ENCODE measurements around the gene PRKCA. TPM values are rescaled to one million over a fixed set of nuclear protein-coding genes. Genes with fewer than 3 reads are reported as not detected.

Gene PRKCA
- total and polyA plus RNA-seq, 2 donors from 2014 or later: 8.0 to 50.8 TPM

GRCh38 chr17:66673668-66674276 is 371.4 kb downstream of the PRKCA start:
- Histone ChIP-seq H3K27ac (ENCODE audit: low read depth in 2 of 2, low read length in 2 of 2) (no peak overlapping the region), H3K27me3 (ENCODE audit: control insufficient read depth, insufficient read depth, low read length) (no peaks in the 10 kb centered on the region), H3K36me3 (ENCODE audit: control insufficient read depth in 2 of 3, insufficient read depth in 3 of 3, low read length in 3 of 3) (no peaks in the 10 kb centered on the region), H3K9me3 (ENCODE audit: control insufficient read depth in 2 of 3, insufficient read depth in 1 of 3, low read length in 3 of 3) (no peaks in the 10 kb centered on the region), H3K4me3 (ENCODE audit: low read length in 3 of 3) (no peak overlapping the region), H3K4me1 (ENCODE audit: control insufficient read depth in 2 of 3, insufficient read depth in 2 of 3, low read depth in 1 of 3, low read length in 3 of 3) (peaks cover 0 to 9% (median 4%) of the 10 kb centered on the region in 3 donors), H3K9ac (ENCODE audit: low read length in 3 of 3) (no peak overlapping the region)
- TF ChIP-seq CTCF (IDR thresholded peaks at IDR 0.05; ENCODE audit: borderline replicate concordance, extremely low read depth, insufficient read depth): peak; percentile 74
- intact Hi-C loops (cut with DNase I): no loop called here
- peak in 3 of 5 donors; percentile 58 to 79 (median 75) for DNase-seq
- FAIRE-seq: peak; percentile 19

DNA sequence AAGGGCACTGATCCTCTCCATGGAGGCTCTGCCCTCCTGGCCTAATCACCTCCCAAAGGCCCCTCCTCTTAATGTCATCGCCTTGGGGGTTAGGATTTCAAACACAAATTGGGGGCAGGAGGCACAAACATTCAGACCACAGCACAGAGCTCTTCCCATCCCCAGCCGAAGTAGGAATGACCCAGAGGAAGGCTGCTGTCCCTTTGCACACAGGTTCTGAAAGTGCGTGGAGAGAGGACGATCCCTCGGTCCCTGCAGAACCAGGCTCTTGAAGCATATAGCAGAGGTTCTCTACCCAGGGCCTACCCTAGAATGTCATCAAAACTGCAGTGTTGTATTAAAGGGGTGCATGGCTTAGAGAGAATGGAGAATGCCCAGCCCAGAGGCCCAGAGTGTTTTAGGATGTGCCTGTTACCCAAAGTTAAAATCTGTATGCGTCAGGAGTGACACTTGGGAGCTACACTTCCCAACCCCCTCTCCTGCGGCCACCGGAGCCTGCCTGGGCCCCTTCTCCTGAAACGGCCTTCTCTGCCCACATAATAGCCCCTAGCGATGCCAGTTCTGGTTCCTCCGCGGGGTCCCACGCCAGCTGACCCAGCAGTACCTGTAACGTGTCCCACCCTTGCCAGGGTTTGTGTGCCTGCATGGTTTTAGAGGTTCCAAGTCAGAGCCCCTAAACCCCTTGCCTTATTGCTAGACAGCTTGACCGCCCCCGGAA is 373.0 kb downstream of the PRKCA start:
- Histone ChIP-seq H3K36me3 (ENCODE audit: control insufficient read depth in 2 of 3, insufficient read depth in 3 of 3, low read length in 3 of 3) (no peaks in the 10 kb centered on the region), H3K4me3 (ENCODE audit: low read length in 3 of 3) (no peak overlapping the region), H3K27me3 (ENCODE audit: control insufficient read depth, insufficient read depth, low read length) (no peaks in the 10 kb centered on the region), H3K27ac (ENCODE audit: low read depth in 2 of 2, low read length in 2 of 2) (no peak overlapping the region), H3K9me3 (ENCODE audit: control insufficient read depth in 2 of 3, insufficient read depth in 1 of 3, low read length in 3 of 3) (no peaks in the 10 kb centered on the region), H3K9ac (ENCODE audit: low read length in 3 of 3) (no peak overlapping the region), H3K4me1 (ENCODE audit: control insufficient read depth in 2 of 3, insufficient read depth in 2 of 3, low read depth in 1 of 3, low read length in 3 of 3) (peaks cover 0 to 9% (median 4%) of the 10 kb centered on the region in 3 donors)
- no peak for FAIRE-seq
- intact Hi-C loops (cut with DNase I): no loop called here
- peak in 1 of 5 donors; percentile 37 for DNase-seq
- no peak for TF ChIP-seq CTCF (IDR thresholded peaks at IDR 0.05; ENCODE audit: borderline replicate concordance, extremely low read depth, insufficient read depth)

- Histone ChIP-seq H3K27ac (ENCODE audit: low read depth in 2 of 2, low read length in 2 of 2) (no peak overlapping the region), H3K9ac (ENCODE audit: low read length in 3 of 3) (no peak overlapping the region), H3K36me3 (ENCODE audit: control insufficient read depth in 2 of 3, insufficient read depth in 3 of 3, low read length in 3 of 3) (no peaks in the 10 kb centered on the region), H3K4me3 (ENCODE audit: low read length in 3 of 3) (no peak overlapping the region), H3K27me3 (ENCODE audit: control insufficient read depth, insufficient read depth, low read length) (no peaks in the 10 kb centered on the region), H3K4me1 (ENCODE audit: control insufficient read depth in 2 of 3, insufficient read depth in 2 of 3, low read depth in 1 of 3, low read length in 3 of 3) (peaks cover 0 to 9% (median 4%) of the 10 kb centered on the region in 3 donors), H3K9me3 (ENCODE audit: control insufficient read depth in 2 of 3, insufficient read depth in 1 of 3, low read length in 3 of 3) (no peaks in the 10 kb centered on the region)
- no peak for TF ChIP-seq CTCF (IDR thresholded peaks at IDR 0.05; ENCODE audit: borderline replicate concordance, extremely low read depth, insufficient read depth)
- FAIRE-seq: no peak
- intact Hi-C loops (cut with DNase I): no loop called here
- DNase-seq: peak in 1 of 5 donors; percentile 48
These were observed 373.6 kb downstream of the PRKCA start for GRCh38 chr17:66675991-66676371.
